SH-SY5Y (cell line): Measurements from ENCODE around the gene TIE1.

ENCODE experiments used
- GATA2 ChIP-seq: IDR thresholded peaks from 2 replicates; pipeline ENCODE4 v1.6.1; 2011; ENCODE audit warnings: mild to moderate bottlenecking, low read depth, low read length
- GATA3 ChIP-seq: IDR thresholded peaks from 2 replicates; pipeline ENCODE4 v1.6.1; 2011; ENCODE audit warnings: low read depth, mild to moderate bottlenecking, low read length, moderate library complexity

Gene TIE1

GRCh38 chr1:43294761-43295160, 6.0 kb upstream of the TIE1 start:
- TF ChIP-seq GATA2, result no peak
- TF ChIP-seq GATA3, result no peak

- TF ChIP-seq GATA2 (no peak), GATA3 (no peak)
These were observed 4.6 kb upstream of the TIE1 start for GRCh38 chr1:43296207-43296606.

GRCh38 chr1:43298055-43298454, 2.7 kb upstream of the TIE1 start:
- TF ChIP-seq GATA3 (no peak), GATA2 (no peak)

GRCh38 chr1:43299101-43299500, 1.7 kb upstream of the TIE1 start:
- TF ChIP-seq GATA3 (no peak), GATA2 (no peak)

- TF ChIP-seq GATA3 (no peak), GATA2 (no peak)
These were observed 1.4 kb downstream of the TIE1 start for GRCh38 chr1:43302201-43302600.

- TF ChIP-seq GATA2 (no peak), GATA3 (no peak)
These were observed 2.1 kb downstream of the TIE1 start for GRCh38 chr1:43302721-43303470.

- TF ChIP-seq GATA2 (no peak), GATA3 (no peak)
These were observed 2.9 kb downstream of the TIE1 start for GRCh38 chr1:43303471-43304313.

GRCh38 chr1:43304314-43304681, 3.5 kb downstream of the TIE1 start:
- TF ChIP-seq GATA2 (no peak), GATA3 (no peak)

- TF ChIP-seq GATA3 (no peak), GATA2 (no peak)
These were observed 4.1 kb downstream of the TIE1 start for GRCh38 chr1:43304771-43305300.

- TF ChIP-seq GATA3 (no peak), GATA2 (no peak)
These were observed 4.7 kb downstream of the TIE1 start for GRCh38 chr1:43305461-43305860.

GRCh38 chr1:43305926-43306687, 5.3 kb downstream of the TIE1 start:
- TF ChIP-seq GATA3, result no peak
- no peak for TF ChIP-seq GATA2

GRCh38 chr1:43306688-43307457, 6.1 kb downstream of the TIE1 start:
- TF ChIP-seq GATA2 (no peak), GATA3 (no peak)

GRCh38 chr1:43307458-43308158, 6.8 kb downstream of the TIE1 start:
- TF ChIP-seq GATA3, result no peak
- TF ChIP-seq GATA2, result no peak
